Caco-2 (cell line): ENCODE results near the gene WDFY4. TPM values are rescaled to one million over a fixed set of nuclear protein-coding genes. Genes with fewer than 3 reads are reported as not detected.

Experiments
- BruUV-seq: library from RNA; stranded (reverse); fragments of 400-500 nt; replicated peaks from 2 replicates; lab custom pipeline; 2021; lab: Mats Ljungman, UMichigan
- CTCF ChIA-PET: fragments of 300-600 bp; sonication (Branson Sonifier 250); formaldehyde crosslinking; loops from one replicate; lab custom pipeline; 2022; ENCODE audit warnings: antibody characterized with exemption; lab: Charles Lee
- POLR2A ChIA-PET: fragments of 300-600 bp; sonication (Branson Sonifier 250); formaldehyde crosslinking; loops from one replicate; lab custom pipeline; 2022; ENCODE audit warnings: antibody characterized with exemption; lab: Charles Lee
- DNase-seq, 2 experiments: peaks; one replicate each; pipeline versions ENCODE4 v3.0.0 to v3.0.0-alpha.2; 2020 to 2022
- H3K27me3 ChIP-seq: replicated peaks from 2 replicates; pipeline ENCODE4 v1.6.0; 2011; ENCODE audit warnings: low read length; ENCODE audit not compliant: control insufficient read depth, insufficient read depth
- H3K36me3 ChIP-seq: 2 replicates; pipeline ENCODE4 v1.5.1; 2011; ENCODE audit warnings: low read length; ENCODE audit not compliant: control insufficient read depth, insufficient read depth
- H3K4me1 ChIP-seq: fragments of 250-450 bp; sonication (Bioruptor Pico); 2 replicates; pipeline ENCODE4 v1.5.1; 2020; ENCODE audit warnings: mild to moderate bottlenecking
- H3K4me3 ChIP-seq: 2 replicates; pipeline ENCODE4 v1.5.1; 2011; ENCODE audit warnings: low read depth, mild to moderate bottlenecking, control low read depth, low read length
- H3K9me3 ChIP-seq: fragments of 250-450 bp; sonication (Bioruptor Pico); 2 replicates; pipeline ENCODE4 v1.5.1; 2020; ENCODE audit warnings: mild to moderate bottlenecking, moderate library complexity
- H3K27ac Mint-ChIP-seq: one replicate; pipeline ENCODE4 v1.8.0; 2022; ENCODE audit warnings: mixed read lengths; ENCODE audit not compliant: unreplicated experiment
- H3K27me3 Mint-ChIP-seq: one replicate; pipeline ENCODE4 v1.8.0; 2022; ENCODE audit warnings: mixed read lengths; ENCODE audit not compliant: insufficient read depth, unreplicated experiment
- H3K36me3 Mint-ChIP-seq: one replicate; pipeline ENCODE4 v1.8.0; 2022; ENCODE audit warnings: mild to moderate bottlenecking, mixed read lengths; ENCODE audit not compliant: insufficient read depth, unreplicated experiment
- H3K4me1 Mint-ChIP-seq: one replicate; pipeline ENCODE4 v1.8.0; 2022; ENCODE audit warnings: low read depth, mixed read lengths; ENCODE audit not compliant: unreplicated experiment
- H3K4me3 Mint-ChIP-seq: one replicate; pipeline ENCODE4 v1.8.0; 2022; ENCODE audit warnings: mild to moderate bottlenecking, moderate library complexity, mixed read lengths; ENCODE audit not compliant: unreplicated experiment
- H3K9me3 Mint-ChIP-seq: one replicate; pipeline ENCODE4 v1.8.0; 2022; ENCODE audit warnings: mixed read lengths; ENCODE audit not compliant: unreplicated experiment
- CTCF ChIP-seq, 2 experiments: fragments of 200-600 bp in 1 of 2; IDR thresholded peaks; 1 replicate in 1 of 2; 2 replicates in 1 of 2; pipeline versions ENCODE4 v1.5.1 to v1.8.0; 2011 to 2022; ENCODE audit warnings: antibody characterized with exemption in 1 of 2, control low read depth in 1 of 2, inconsistent platforms in 1 of 2, low read depth in 1 of 2, low read length in 1 of 2, mild to moderate bottlenecking in 1 of 2, moderate library complexity in 1 of 2; ENCODE audit not compliant: insufficient read depth in 1 of 2, severe bottlenecking in 1 of 2, unreplicated experiment in 1 of 2
- intact Hi-C: fragments of 100-400 bp; cut with micrococcal nuclease; formaldehyde crosslinking; loops from one replicate; pipeline ENCODE4 v1.10.0; 2022; ENCODE audit not compliant: unreplicated experiment
- total RNA-seq: library from RNA; stranded (reverse); gene quantifications from 2 replicates; pipeline ENCODE4 v1.2.3, GENCODE V29; 2022

WDFY4 gene
- total RNA-seq, 1 experiment from 2014 or later, result not detected

GRCh38 chr10:48934672-48935501 is 250.2 kb downstream of the WDFY4 start:
- Mint-ChIP-seq H3K36me3 (no peaks in the 10 kb centered on the region), H3K4me3 (no peak overlapping the region), H3K27ac (no peak overlapping the region), H3K27me3 (peaks cover 11% of the 10 kb centered on the region), H3K9me3 (no peaks in the 10 kb centered on the region), H3K4me1 (no peaks in the 10 kb centered on the region)
- DNase-seq, result no peak
- TF ChIP-seq CTCF (IDR thresholded peaks at IDR 0.05; ENCODE audit: insufficient read depth in 1 of 2, low read depth in 1 of 2, low read length in 1 of 2, severe bottlenecking in 1 of 2, unreplicated experiment in 1 of 2), result no peak
- CTCF ChIA-PET, result interaction anchor here (1.0 kb wide), 1 partner anchor 14 kb away, joined by 3 read pairs; no protein-coding TSS in a partner anchor
- Histone ChIP-seq H3K4me3 (no peak overlapping the region), H3K9me3 (no peaks in the 10 kb centered on the region), H3K4me1 (no peaks in the 10 kb centered on the region), H3K27me3 (peaks cover 1% of the 10 kb centered on the region), H3K36me3 (no peaks in the 10 kb centered on the region)
- no TSS peak for BruUV-seq
- intact Hi-C loops, result no loop called here
- POLR2A ChIA-PET, result no interaction called here

GRCh38 chr10:48935577-48935976 is 250.9 kb downstream of the WDFY4 start:
- no peak for DNase-seq
- H3K9me3 Mint-ChIP-seq, result no peaks in the 10 kb centered on the region
- no peaks in the 10 kb centered on the region for H3K36me3 ChIP-seq
- intact Hi-C loops, result no loop called here
- no peaks in the 10 kb centered on the region for H3K4me1 ChIP-seq
- H3K4me3 Mint-ChIP-seq, result no peak overlapping the region
- no peaks in the 10 kb centered on the region for H3K4me1 Mint-ChIP-seq
- ChIA-PET CTCF (no interaction called here), POLR2A (no interaction called here)
- no peak for TF ChIP-seq CTCF (IDR thresholded peaks at IDR 0.05; ENCODE audit: insufficient read depth in 1 of 2, low read depth in 1 of 2, low read length in 1 of 2, severe bottlenecking in 1 of 2, unreplicated experiment in 1 of 2)
- no peaks in the 10 kb centered on the region for H3K27me3 ChIP-seq
- no peaks in the 10 kb centered on the region for H3K9me3 ChIP-seq
- BruUV-seq, result no TSS peak
- no peaks in the 10 kb centered on the region for H3K36me3 Mint-ChIP-seq
- H3K27me3 Mint-ChIP-seq, result peaks cover 12% of the 10 kb centered on the region
- no peak overlapping the region for H3K27ac Mint-ChIP-seq
- H3K4me3 ChIP-seq, result no peak overlapping the region

GRCh38 chr10:48937796-48938195 is 253.1 kb downstream of the WDFY4 start:
- Histone ChIP-seq H3K4me1 (no peaks in the 10 kb centered on the region), H3K27me3 (no peaks in the 10 kb centered on the region), H3K4me3 (no peak overlapping the region), H3K9me3 (no peaks in the 10 kb centered on the region), H3K36me3 (no peaks in the 10 kb centered on the region)
- intact Hi-C loops, result no loop called here
- no TSS peak for BruUV-seq
- Mint-ChIP-seq H3K27me3 (peaks cover 7% of the 10 kb centered on the region), H3K36me3 (no peaks in the 10 kb centered on the region), H3K4me3 (no peak overlapping the region), H3K27ac (no peak overlapping the region), H3K4me1 (no peaks in the 10 kb centered on the region), H3K9me3 (no peaks in the 10 kb centered on the region)
- ChIA-PET CTCF (interaction anchor here (0.6 kb wide), 1 partner anchor 11 kb away, joined by 3 read pairs; no protein-coding TSS in a partner anchor), POLR2A (no interaction called here)
- TF ChIP-seq CTCF (IDR thresholded peaks at IDR 0.05; ENCODE audit: insufficient read depth in 1 of 2, low read depth in 1 of 2, low read length in 1 of 2, severe bottlenecking in 1 of 2, unreplicated experiment in 1 of 2), result no peak
- DNase-seq, result no peak
